Forelimb muscle (tissue), 1 donor: ENCODE measurements around the gene FADS2. TPM values are rescaled to one million over a fixed set of nuclear protein-coding genes. Genes with fewer than 3 reads are reported as not detected.

Experiments used
- DNase-seq: peaks from one replicate; pipeline ENCODE4 v3.0.0-alpha.2; 2013; ENCODE audit warnings: low read depth
- polyA plus RNA-seq: library from polyadenylated mRNA; unstranded; fragments of 120-200 nt; gene quantifications from one replicate; pipeline ENCODE4 v1.2.1, GENCODE V29; 2013; ENCODE audit not compliant: insufficient read length

The FADS2 gene
- polyA plus RNA-seq, 1 donor, result 75.9 TPM

GRCh38 chr11:61795876-61796526, 32.1 kb upstream of the FADS2 start:
- no peak for DNase-seq

DNA sequence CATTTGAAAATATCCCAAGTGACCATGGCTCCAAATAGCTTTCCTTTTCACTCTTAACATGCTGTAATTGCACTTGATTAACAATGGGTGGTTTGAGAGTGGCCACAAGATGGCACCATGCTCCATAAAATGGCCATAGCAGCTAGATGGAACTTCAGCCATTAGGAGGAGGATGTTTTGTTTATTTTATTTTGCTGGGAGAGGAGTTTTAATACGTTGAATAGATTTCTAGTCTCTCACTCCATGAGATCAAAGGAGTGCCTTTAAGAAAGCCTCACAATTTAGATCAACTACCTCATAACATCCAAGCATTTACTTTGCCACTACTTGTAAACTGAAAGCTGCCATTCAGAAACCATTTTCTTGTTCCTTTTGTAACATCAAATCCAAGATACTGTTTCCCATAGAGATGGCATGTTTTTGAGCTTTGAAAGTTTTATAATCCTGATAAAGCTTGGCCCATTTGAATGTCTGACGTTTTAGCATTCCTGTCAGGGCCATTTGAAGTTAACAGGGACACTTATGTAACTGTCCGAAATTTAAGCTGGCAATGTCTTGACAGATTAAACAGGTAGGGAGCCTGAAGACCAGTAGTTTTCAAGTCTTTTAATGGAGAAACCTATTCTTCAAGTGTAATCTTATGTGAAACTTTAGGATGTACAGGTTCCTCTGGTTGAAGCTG, 30.7 kb upstream of the FADS2 start:
- peak; percentile 77 for DNase-seq

DNA sequence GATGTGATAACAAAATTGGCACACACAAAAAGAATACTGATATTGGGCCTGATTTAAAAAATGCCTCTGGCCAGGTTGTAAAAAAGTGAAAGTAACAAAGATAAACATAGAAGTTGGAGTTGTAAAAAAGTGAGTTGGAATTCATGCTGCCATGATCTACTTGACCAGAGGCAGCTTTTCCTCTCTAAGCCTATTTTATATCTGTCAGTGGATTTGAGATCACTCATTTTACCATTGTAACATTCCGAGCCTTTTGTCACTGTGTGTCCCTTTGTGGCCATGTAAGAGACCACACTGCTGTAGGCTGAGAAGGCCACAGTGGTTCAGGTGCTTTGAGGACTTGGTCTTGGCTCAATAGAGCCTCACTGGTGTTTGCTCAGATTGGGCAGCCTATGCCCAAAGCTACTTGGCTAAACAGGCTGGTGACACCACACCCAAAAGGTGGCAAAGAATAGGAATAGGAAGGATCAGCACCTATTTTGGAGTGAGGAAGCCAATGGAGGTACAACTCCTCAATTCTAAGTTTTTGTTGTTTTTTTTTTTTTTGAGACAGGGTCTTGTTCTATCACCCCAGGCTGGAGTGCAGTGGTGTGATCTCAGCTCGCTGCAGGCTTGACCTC, 28.3 kb upstream of the FADS2 start:
- DNase-seq, result no peak

DNA sequence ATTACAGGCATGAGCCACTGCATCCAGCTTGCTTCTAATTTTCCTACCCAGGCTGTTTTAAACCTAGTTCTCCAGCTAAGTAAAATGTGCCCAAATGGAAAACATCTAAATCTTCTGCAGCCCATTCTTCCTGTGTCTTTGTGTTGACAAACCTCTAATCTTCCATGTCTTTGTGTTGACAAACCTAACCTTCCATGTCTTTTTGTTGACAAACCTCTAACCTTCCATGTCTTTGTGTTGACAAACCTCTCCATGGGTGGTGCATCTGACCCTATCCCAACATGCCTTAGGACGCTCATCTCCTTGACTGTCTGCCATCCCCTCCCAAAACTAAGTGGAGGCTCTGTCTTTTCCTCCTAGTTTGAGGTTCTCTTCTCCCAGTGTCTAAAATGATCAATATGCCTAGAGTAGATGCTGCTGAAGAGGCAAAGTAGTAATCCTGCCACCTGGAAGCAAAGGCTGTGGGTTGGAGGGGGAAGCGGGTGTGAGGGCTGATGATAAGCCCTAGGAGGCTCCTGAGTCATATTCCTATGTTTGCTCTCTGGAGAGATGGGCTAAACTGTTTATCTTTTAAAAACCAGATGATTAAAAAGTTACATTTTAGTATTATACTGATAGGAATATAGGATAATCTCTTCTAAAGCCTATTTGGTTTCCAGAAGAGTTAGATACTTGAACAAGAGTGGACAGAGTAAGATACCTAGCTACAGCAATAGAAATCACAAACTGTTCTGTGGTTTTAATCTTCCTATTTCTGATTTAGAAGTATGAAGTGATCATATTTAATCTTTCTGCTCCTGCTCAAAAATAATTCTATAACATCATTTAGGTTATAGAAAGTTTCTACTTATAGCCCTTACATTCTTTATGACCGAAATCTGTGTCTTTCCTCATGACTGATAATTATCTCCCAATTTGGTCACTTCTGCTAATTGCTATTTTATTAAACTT, 27.5 kb upstream of the FADS2 start:
- DNase-seq, result no peak

DNA sequence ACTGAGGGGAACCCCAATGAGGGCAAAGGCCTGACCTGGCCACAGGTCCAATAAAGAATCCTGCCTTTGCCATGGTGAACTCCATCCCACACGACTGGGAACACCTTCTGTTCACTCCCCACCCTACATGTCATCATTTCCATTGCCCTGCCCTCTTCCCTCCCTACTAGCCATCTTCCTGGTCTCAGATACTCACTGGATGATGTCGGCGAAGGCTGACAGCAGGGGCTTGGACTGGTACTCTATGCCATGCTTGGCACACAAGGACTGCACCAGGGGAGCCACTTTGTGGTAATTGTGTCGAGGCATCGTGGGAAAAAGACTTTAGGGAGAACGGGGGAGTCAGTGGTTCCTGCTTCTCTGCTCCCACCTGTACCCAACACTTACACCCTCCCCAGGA, 25.5 kb upstream of the FADS2 start:
- no peak for DNase-seq

- no peak for DNase-seq
Measured at GRCh38 chr11:61803889-61804647, 24.0 kb upstream of the FADS2 start.

GRCh38 chr11:61805146-61805545, 23.0 kb upstream of the FADS2 start:
- DNase-seq, result no peak

- DNase-seq, result no peak
Measured at GRCh38 chr11:61806785-61807184, 21.3 kb upstream of the FADS2 start.

DNA sequence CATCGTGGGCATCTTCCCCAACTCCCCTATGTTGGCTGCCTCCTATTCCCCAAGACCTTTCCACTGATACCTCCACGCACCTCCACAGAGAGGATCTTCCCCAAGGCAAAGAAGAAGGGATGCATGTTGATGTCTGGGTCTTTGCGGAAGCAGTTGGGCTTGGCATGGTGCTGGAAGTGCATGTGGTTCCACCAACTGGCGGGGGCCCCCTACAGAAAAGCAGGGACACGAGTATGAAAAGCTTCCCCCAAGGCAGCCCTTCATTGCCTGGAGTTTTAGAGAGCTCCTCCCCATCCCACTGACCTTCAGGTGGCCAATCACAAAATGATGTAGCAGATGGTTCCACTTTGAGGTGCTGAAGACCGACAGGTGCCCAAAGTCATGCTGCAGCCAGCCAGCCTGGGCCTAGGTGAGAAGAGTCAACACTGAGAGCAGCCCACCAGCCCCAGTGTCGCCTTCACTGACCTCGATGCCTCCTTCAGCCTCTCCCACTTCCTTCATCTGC, 17.4 kb upstream of the FADS2 start:
- DNase-seq, result no peak

DNA sequence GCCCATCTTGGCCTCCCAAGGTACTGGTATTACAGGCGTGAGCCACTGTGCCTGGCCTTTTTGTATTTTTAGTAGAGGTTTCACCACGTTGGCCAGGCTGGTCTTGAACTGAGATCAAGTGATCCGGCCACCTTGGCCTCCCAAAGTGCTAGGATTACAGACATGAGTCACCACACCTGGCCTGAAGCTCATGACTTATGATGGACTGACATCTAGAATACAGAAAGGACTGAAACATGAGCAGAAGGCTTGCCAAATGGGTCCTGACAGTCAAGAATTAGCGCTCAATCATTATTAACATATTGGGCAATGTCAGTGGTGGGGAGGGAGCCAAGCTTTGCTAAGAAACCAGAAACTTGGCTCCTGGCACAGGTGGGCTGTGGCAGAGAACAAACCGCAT, 16.3 kb upstream of the FADS2 start:
- no peak for DNase-seq

- DNase-seq, result no peak
Measured at GRCh38 chr11:61812736-61813411, 15.2 kb upstream of the FADS2 start.

- DNase-seq, result no peak
Measured at GRCh38 chr11:61814247-61814957, 13.7 kb upstream of the FADS2 start.

DNA sequence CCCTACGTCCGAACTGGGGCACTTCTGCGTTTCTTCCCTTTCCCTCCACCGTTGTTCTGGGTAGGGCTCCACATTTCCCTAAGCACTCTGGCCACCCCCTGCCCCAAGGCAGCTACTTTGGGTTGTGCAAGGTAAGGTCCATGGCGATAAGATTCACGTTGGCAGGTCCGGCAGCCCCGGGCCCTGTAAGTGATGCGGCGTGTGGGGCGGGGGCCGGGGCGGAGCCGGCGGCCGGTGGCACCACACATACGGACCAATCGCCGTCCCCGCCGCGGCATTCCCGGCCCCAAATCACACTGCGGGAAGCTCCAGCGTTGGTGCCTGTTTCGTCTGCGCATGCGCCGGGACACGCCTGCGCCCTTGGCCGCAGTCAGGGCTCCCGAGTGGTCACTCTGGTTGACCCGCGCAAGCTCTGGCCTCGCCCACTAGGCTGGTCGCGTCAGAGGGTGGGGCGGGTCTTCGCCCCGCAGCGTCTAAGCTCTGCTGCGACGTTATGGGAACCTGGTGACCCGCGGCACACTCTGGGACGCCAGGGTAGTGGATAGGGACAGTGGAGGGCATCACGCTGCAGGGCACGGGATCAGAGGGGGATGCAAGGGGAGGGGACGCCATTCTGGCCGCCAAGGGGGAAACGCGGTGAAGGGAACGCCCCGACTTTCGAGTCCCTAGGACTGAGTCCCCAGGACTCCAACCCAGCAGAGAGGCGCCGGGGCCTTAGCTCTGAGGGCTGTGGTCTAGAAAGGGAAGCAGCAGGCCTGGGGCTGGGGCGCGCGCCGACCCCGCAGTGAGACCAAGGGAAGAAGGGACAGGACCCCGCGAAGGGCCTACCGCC, 12.9 kb upstream of the FADS2 start:
- DNase-seq, result peak; percentile 87

DNA sequence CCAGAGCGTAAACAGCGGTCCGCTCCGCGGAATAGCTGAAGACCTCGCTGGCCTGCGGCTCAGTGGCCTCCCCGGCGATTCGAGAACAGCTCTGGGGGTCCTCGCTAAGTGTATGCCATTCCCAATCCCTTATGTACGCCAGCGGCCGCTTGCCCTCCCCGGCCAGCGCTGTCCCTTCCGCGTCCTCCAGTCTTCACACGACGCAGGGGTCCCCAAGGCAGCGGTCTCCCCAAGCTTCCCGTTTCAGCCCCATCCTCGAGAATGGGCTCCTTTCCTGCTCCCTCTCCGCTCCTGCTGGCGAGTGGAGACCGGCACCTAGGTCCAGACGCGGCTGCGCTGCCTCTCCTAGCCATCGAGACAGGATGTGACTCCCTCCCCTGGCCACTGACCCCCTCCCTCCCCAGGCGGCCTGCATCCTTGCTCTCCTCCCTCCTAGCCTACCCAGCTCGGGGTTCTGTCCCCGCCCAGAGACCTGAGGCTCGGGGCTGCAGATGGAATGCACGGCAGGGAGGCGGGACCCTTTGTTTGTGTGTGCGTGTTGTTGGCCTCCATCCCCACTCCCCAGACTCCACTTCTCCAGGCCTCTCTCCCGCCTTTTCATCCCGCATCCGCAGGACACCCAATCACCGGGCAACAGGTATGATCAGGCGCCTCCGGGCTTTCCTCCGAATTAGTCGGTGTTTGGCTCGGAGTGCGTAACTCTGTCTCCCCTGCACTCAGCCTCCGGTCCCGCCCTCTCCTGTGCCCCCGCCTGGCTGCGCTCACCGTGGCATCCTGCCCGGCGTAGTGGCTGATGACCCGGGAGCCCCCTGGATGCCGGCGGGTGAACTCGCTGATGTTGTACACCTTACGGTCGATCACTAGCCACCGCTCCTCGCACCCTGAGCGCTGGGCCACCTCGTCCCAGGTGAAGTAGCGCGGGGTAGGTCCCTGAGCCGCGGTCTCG, 12.0 kb upstream of the FADS2 start:
- DNase-seq, result no peak

- DNase-seq, result no peak
Measured at GRCh38 chr11:61816736-61817455, 11.2 kb upstream of the FADS2 start, which contains the start of gene FADS1. TSS of gene FADS1 (minus strand) at chr11:61817003. CDS start at chr11:61816929, 74 bp downstream.

DNA sequence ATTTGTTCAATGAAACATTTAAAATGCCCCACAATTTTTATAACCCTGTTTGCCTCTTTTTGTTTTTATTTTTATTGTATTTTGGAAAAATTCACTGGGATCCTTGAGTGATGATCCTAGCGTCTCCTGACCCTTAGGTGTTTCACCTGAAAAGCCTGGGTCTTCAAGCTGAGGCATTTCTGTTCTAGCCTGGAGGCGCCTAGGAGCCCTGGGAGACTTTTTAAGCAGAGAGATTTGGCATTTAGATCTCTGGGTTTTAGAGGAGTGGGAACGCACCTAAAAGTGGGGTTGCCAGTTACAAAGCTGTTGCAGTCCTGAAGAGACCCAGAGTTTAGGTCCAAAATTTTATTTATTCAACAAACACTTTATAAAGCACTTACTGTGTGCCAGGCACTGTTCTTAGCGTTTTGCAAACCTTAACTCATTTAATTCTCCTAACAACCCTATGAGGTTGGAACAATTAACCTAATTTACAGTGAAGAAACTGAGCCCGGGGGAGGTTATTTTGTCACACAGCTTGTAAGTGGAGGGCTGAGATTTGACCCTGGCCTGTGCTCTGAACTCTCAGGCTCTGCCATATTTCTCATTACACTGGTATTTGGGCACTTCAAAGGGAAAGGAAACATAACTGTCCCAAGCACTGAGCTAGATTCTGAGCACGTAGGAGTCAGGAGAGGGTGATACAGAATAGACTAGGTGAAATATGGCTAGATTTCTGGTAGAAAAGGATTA, 10.5 kb upstream of the FADS2 start:
- no peak for DNase-seq
